Activated CD8-positive, alpha-beta memory T cell treated with anti-CD3 and anti-CD28 coated beads, Interleukin-2, amount 50 U/mL, for 24 hours (primary cell): ENCODE results near the gene ERN1.

Source experiments
- DNase-seq: peaks from one replicate; pipeline ENCODE4 v3.0.0-alpha.2; 2020; ENCODE audit errors: extremely low read depth

Gene ERN1

DNA sequence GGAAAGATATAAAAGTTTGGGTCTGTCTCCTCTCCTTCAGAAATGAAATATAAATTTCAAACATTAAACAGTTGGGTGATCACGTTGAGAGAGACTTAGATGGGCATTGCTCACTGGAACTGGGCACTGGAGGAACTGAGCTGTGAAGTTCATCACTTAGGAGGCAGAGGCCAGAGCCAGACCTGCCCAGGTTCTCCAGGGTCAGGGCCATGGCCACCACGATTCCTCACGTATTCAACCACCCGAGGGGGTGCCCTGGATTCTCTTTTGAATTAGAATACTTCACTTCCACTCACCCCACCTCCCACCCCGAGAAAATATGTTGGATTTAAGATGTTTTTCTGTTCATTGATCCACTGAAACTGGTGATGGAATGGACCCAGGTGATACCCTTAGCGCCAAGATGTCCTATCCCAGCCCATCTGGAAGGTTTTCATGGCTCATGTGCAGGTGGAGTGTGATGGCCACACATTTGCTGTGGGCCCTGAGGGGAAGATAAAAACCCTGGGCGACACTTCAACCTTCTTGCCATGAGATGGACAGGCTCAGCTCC lies 125.7 kb downstream of the ERN1 start:
- no peak for DNase-seq

DNA sequence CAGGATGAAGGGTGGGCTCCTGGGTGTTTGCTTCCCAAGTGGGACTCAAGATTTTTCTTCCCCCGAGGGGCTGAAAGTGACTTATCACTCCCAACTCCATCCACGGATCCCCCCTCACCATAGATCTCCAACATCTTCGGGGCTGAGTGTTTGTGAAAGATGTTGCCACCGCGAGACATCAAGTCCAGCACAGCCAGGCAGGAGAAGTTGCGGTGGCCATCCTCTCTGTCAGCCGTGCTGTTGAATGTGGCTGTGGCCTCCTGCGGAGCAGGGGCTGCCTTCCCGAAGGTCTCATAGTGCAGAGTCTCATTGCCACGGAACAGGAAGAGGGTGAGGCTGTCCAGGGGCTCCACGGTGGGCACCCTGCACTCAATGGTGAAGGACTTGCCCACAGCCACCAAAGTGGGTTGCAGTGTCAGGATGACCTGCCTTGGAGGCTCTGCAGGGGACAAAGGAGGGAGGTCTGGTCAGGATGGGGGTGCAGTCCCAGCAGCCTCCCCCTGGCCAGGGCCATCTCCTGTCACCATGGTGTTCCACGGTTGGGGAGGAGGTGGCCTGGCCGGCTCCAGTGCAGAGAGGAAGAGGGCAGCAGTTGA lies 126.3 kb downstream of the ERN1 start:
- DNase-seq: no peak

DNA sequence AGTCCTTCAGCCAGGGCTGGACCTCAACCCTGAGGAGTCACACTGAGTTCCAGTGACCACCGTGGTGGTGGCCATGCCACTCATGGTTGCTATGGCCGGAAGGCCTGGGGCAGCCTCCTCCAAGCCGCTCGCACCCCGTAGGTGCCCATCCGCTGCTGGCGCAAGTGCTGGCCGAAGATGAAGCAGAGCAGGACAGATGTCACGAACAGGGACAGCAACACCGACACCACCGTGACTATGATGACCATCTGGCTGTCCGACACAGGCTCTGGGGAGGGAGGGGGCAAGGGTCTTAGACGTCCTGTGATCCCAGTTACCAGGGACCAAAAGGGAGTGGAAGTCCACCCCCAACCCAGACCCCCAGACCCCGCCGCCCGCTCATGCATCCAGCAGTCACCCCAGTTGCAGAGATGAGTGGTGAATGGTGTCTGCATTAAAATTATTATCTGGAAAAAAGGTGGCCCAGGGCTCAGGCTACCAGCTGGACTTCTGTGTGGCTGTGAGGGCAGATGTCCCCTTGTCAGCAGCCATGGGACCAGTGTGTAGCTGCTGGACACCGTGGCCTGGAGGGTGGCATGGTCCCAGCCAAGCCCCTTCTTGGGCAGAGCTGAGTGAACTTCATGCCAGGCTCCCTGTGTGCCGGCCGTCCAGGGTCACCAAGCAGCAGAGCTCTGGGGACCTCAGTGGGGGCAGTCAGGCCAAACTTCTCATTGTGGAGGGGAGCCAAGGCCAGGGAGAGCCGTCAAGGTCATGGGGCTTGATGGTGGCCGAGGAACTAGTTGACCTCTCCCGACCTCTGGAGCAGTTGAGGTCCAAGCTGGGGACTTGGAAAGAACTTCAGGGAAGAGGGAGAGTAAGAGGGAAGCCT lies 127.1 kb downstream of the ERN1 start:
- DNase-seq: no peak

DNA sequence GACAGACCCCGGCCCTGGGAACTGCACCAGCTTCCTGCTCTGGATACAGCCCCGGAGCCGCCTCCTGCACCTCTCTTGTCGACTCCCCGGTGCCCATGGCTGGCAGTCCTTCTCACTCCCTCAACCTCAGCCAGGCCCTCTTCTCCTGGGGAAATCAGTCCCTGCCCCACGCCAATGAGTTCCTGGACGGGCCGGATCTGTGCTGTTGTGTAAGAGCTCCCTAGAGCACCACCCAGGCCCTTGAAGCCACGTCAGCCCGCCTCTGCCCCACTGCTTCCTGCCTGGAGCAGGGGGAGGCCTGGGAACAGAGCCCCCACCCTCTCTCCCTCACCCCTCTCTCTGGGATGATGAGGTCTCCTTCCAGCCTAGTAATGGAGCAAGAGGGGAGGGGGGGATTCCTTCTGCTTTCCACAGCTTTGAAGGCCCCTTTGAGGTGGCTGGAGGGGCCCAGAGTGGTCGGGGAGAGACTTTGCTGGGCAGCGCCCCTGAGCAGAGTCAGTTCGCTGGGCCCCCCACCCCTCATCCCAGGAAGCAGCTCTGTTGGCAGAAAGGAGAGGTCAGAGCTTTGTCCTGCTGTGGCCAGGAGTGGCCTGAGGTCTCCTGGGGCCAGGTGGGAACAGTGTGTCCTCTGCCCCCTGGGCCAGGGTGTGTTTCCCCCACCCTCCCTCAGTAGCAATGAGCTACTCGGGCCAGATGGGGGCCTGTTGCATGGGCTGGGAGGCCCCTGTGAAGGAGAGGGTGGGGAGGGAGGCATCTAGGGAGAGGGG lies 128.0 kb downstream of the ERN1 start:
- no peak for DNase-seq

DNA sequence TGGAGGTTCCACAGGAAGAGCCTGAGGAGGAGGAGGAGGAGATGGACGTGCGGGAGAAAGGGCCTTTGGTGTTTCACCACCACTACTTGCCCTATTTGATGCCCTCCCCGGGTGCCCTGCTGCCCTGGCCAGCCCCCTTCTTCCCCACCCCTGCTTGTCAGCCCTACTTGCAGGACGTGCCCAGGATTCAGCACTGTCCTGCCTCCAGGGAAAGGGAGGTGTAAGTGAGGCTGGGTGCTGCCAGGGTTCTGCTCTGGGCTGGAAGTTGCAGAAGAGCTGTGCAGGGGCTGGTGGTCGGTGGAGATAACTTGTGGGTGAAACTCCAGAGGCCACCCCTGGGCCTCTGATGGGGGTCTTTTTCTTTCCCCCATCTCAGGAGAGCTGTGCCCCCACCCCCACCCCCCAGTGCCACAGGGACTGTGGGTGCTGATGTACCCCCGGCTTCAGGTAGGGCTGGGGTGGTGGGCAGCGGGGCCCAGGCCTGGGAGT lies 128.8 kb downstream of the ERN1 start:
- DNase-seq: no peak

DNA sequence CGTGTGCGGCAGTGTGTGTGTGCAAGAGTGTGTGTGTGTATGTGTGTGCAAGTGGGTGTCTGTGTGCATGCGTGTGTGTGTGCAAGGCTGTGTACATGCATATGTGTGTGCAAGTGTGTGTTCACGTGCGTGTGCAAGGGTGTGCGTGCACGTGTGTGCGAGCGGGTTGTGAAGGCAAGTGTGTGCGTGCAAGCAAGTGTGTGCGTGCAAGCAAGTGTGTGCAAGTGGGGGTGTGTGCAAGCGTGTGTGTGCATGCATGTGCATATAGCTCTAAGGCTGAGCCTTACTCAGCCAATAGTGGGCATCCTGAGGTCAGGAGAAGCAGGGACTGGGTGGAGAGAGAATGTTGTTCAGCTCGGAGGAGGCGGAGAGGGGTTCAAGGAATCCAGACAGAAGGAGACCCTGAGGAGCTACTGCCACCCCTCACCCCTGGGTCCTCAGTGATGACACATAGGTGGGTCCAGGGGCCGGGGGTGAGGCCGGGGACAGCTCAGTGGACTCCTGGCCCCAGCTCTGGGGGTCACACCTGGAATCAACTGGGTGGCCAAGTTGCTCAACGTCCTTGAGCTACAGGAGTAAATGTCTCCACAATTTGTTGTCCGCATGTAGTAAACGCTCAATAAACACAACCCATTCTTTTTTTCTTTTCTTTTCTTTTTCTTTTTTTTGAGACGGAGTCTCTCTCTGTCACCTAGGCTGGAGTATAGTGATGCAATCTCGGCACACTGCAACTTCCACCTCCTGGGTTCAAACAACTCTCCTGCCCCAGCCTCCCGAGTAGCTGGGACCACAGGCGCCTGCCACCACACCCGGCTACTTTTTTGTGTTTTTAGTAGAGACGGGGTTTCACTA lies 130.0 kb downstream of the ERN1 start:
- DNase-seq: no peak

DNA sequence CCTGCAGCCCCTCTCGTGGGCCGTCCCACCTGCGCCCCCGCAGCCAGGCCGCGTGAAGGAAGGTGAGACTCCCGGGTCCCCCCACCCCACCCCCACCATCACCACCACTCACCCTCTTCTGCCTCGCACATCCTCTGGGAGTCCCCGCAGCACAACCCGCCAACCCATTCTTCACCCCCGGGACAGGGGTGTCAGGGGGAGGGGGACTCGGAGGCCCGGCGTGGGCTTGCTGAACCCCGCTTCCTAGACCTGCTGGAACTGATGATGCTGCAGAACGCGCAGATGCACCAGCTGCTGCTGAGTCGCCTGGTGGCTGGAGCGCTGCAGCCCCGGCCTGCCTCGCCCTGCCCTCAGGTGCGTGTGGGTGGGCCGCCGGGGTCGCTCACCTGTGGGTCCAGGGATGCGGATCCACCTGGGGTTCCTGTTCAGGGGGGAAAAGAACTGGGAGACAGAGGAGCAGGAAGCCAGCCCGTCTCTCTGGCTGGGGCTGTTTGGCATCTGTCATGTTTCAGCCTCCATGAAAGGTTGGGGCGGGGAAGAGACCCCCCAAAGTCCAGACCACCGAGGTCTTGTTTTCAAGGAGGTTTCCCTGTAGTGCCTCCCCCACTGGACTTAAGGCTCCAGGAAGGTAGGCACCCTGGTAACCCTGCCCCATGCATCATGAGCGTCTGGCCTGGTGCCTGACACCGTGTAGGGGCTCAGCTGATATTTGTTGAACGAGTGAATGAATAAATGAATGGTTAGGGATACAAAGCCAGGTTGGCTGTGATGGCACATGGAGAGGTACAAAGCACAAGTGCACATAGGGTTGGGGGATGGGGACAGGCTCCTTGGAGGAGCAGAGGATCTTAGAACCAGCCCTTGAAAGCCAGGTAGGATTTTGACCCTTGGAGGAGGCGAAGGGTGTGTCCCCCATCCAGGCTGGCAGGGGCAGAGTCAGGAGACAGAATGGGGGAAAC lies 130.9 kb downstream of the ERN1 start:
- DNase-seq: no peak

DNA sequence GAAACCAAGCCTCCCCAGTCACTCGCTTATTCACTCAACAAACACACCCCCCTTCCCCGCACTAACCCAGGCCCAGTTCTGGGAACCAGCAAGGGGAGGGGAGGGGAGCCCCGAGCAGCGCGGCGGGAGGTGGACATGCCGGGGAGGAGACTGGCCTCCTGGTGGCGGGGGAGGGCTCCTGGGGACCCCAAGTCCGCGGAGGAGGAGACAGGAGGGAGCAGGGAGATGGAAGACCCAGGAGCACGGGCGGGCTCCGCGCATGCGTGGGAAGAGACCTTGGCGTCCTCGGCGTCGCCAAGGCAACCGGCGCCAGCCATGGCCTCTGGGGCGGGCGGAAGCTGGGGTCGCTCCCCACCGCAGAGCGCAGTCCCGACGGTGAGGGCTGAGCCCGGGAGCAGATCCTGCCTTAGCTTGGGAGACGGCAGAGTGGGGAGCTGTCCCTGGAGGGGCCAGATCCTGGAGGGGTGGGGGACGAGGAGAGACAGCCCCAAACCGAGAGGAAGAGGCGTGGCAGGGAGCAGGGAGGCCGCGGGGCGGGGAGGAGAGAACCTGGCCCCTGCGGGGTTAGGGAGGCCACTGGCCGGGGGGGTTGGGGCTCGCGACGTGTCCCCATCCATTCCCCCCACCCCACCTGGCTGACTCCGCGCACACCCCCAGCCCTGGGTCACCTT lies 131.8 kb downstream of the ERN1 start, which contains the start of gene PRR29:
Gene PRR29 (plus strand): TSS at position 302 of the 671 bp plus-strand sequence. CDS start 14 bp downstream, at position 316.
- peak; percentile 30 for DNase-seq

DNA sequence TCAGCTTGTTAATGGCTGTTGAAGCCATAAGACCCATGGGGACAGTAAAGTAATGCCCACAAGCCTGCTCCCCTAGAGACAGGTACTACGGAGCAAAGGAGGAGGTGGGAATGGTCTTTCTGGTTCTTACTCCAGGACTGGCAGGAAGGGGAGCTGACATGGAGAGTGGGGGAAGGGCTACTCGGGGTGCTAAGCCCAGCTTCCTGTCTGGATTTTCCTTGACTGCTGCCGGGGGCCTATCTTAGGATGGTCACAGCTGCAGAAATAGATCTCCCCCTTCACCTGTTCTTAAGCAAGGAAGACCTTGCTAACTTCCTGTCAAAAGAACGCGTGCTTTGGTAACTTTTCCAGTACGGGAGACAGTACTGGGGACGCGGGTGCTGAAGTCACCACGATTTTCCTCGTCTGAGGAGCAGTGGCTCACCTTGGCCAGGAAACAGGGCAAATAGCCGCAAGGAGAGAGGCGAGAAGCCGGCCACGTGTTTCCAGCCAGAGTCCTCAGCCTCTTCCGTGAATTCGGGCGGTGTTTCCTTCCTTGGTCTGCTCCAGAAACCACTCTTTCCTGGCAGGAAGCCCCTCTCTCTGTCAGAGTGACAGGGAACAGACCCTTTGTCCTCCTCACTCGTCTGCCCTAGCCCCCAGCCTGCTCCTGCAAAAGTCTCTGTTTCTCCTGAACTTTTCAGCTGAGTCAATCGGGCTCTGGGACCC lies 132.4 kb downstream of the ERN1 start:
- DNase-seq: no peak

DNA sequence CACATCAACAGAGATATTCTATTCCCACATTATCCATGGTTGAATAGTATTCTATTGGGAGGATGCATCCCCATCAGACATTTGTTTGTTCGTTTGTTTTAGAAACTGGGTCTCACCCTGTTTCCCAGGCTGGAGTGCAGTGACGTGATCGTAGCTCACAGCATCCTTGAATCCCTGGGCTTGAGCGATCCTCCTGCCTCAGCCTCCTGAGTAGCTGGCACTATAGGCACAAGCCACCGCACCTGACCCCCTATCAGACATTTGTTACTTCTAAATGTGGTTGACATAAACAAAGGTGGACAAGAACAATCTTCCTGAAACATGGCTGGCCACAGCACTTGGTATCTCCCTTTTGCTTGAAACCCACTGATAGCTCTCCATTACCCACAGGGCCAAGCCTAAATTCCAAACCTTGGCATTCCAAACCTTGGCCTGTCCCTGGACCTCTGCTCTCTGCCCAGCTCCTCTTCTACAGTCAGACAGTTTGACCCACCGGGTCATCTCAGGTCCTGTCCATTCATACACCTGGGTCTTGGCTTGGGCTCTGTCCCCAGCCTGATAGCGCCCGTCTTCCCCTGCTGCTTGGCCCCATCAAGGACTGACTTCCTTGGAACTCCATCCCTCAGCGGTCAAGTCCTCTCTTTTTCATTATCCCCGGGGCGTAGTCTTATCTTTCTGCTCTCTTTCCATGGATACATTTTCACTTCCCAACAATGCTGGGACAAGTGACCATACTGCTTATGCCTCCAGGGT lies 133.3 kb downstream of the ERN1 start:
- no peak for DNase-seq

DNA sequence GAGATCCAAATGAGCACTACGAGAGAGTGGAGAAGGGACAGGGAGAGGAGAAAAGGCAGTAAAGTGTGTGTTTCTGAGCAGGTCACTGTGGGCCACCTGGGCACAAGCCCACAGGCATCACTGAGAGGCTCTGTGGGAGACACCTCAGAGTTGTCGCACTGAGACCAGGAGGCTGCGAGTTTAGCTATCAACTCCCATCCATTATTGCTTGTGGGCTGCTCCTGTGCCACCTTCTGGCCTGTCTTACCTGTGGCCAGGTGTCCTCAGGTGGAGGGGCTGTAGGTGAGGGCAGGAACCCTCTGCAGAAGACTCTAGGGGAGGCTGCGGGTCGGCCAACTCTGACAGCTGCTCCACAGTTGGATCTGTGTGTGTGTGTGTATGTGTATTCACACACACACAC lies 134.3 kb downstream of the ERN1 start:
- DNase-seq: no peak

DNA sequence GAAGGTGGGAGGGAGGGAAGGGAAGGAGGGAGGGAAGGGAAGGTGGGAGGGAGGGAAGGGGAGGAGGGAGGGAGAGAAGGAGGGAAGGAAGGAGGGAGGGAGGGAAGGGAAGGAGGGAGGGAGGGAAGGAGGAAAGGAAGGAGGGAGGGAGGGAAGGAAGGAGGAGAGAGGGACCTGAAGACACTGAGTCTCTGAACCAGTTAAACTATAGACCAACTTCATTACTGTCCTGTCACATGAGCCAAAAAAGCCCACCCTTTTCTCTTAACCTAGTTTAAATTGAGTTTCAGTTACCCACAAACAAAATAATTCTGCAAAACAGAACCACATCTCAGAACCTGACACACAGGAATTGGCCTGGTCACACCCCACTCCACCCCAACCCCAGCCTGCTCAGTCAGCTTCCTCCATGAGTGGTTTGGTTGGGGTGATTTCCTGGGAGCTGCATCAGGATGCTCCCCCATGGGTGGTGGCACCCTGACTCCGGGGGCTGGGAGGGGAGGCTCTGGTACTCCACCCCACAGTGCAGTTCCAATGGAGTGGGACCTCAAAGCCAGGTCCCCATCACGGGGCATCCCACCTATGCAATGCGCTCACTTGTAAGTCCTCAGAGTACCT lies 136.5 kb downstream of the ERN1 start:
- no peak for DNase-seq

DNA sequence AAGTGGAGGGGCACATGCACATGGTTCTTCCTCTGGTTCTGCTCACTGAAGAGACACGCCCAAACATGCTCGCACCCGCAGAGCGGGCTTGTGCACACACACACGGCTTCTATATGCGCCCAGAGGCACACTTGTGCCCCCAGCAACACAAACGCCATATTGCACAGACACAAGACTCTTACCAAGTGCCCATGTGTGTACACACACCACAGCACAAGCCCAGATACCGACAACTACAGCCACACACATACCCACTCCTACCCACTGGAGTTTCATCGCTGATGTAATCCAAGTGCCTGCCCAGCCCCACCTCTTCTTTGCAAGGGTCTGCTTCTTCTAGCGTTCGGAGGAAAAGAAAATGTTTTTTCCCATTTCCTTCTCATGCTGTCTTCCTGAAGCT lies 138.3 kb downstream of the ERN1 start:
- no peak for DNase-seq

DNA sequence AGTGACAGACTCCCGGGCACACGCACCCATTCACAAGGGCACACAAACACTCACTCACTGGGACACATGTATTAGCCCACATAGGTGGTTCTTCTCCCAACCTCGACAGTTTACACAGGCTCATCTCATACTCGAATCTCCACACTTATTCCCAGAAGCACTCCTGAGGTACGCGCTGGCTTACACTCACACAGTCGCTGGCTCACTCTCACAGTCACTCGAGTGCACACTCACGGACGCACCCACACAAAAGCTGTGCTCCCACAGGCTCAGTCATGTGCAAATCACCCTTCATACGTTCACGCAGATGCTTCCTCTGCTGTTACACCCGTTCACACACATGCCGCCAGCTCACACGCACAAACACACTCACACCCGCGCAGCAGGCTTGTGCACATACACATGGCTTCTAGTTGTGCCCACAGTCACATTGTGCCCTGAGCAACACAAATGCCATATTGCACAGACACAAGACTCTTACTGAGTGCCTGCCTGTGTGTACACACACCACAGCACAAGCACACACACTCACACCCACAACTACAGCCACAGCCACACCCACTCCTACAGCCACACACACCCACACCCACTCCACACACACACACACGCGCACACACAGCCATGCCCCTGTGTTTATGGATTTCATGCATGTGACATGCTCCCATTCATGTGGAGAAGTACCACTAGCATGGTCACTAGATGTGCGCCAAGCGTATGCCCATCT lies 140.2 kb downstream of the ERN1 start:
- DNase-seq: no peak
